Stimulated activated CD8-positive, alpha-beta memory T cell treated with anti-CD3 and anti-CD28 coated beads, Interleukin-15, amount 100 ng/mL, for 1 hour (primary cell): ENCODE results near the gene LPP.
"Not testable (repeated sequence)": the region's sequence is repeated elsewhere in the genome, so short reads cannot be mapped to it uniquely, and the experiment has no call there.

Experiments
- DNase-seq: peaks from one replicate; pipeline ENCODE4 v3.0.0-alpha.2; 2020; ENCODE audit warnings: low read depth

Gene LPP

GRCh38 chr3:188154014-188154808 is at the start of gene LPP:
Gene LPP, plus strand, starts transcription at chr3:188154157. Its CDS starts 251,964 bp downstream, at chr3:188406121.
- peak; percentile 58 for DNase-seq

GRCh38 chr3:188106006-188106405 is 48.0 kb upstream of the LPP start:
- no peak for DNase-seq

- DNase-seq: no peak
Observed at GRCh38 chr3:188106454-188106853, 47.5 kb upstream of the LPP start.

- no peak for DNase-seq
Observed at GRCh38 chr3:188106887-188107830, 46.8 kb upstream of the LPP start.

GRCh38 chr3:188108703-188109412 is 45.1 kb upstream of the LPP start:
- DNase-seq: no peak

GRCh38 chr3:188111002-188111584 is 42.9 kb upstream of the LPP start:
- DNase-seq: no peak

GRCh38 chr3:188113756-188114155 is 40.2 kb upstream of the LPP start:
- DNase-seq: no peak

- no peak for DNase-seq
Observed at GRCh38 chr3:188119846-188120245, 34.1 kb upstream of the LPP start.

- no peak for DNase-seq
Observed at GRCh38 chr3:188122571-188123169, 31.3 kb upstream of the LPP start.

- DNase-seq: no peak
Observed at GRCh38 chr3:188123170-188123905, 30.6 kb upstream of the LPP start.

GRCh38 chr3:188124184-188124583 is 29.8 kb upstream of the LPP start:
- DNase-seq: no peak

GRCh38 chr3:188125076-188125475 is 28.9 kb upstream of the LPP start:
- no peak for DNase-seq

GRCh38 chr3:188126276-188126675 is 27.7 kb upstream of the LPP start:
- DNase-seq: no peak

GRCh38 chr3:188126934-188127333 is 27.0 kb upstream of the LPP start:
- DNase-seq: no peak

- no peak for DNase-seq
Observed at GRCh38 chr3:188128905-188129304, 25.1 kb upstream of the LPP start.

GRCh38 chr3:188131023-188131422 is 22.9 kb upstream of the LPP start:
- not testable (repeated sequence) for DNase-seq

- DNase-seq: no peak
Observed at GRCh38 chr3:188133219-188133618, 20.7 kb upstream of the LPP start.

- DNase-seq: no peak
Observed at GRCh38 chr3:188133646-188134045, 20.3 kb upstream of the LPP start.

GRCh38 chr3:188134079-188134478 is 19.9 kb upstream of the LPP start:
- DNase-seq: no peak

- DNase-seq: no peak
Observed at GRCh38 chr3:188134856-188135255, 19.1 kb upstream of the LPP start.

GRCh38 chr3:188135271-188135670 is 18.7 kb upstream of the LPP start:
- no peak for DNase-seq
